Activated naive CD8-positive, alpha-beta T cell treated with anti-CD3 and anti-CD28 coated beads, Interleukin-2, amount 50 U/mL, for 16 hours (primary cell): ENCODE measurements around the gene SIVA1.
A peak's percentile ranks its signal among the peaks of the same experiment; 100 is the strongest.

Experiments
- DNase-seq: peaks from one replicate; pipeline ENCODE4 v3.0.0-alpha.2; 2020; ENCODE audit warnings: low read depth, low spot score

SIVA1 gene

DNA sequence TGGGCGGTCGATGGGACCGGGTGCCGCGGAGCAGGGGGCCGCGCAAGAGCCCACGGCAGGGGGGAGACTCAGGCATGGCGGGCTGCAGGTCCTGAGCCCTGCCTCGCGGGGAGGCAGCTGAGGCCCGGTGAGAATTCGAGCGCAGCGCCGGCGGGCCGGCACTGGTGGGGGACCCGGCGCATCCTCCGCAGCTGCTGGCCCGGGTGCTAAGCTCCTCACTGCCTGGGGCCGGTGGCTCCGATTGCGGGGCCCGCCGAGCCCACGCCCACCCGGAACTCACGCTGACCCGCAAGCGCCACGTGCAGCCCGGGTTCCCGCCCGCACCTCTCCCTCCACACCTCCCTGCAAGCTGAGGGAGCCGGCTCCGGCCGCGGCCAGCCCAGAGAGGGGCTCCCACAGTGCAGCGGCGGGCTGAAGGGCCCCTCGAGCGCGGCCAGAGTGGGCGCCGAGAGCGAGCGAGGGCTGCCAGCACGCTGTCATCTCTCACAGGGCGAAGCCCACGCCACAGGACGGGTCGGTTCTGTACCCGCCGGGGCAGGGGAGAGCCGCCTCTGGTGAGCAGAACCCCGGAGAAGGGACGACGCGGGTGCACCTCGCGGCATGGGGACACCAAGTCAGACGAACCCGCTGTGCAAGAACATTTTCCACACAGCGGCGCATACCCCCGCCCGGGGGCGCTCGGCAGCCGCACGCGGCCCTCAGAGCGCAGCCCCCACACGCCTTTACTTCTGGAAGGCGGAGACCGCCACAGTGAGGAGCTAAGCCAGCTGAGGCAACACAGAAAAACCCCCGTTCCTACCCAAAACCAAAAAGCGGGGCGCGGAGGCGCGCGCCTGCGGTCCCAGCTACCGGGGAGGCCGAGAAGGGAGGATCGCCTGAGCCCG lies 1.2 kb upstream of the SIVA1 start:
- DNase-seq, result no peak

- DNase-seq, result no peak
These were observed 568 bp upstream of the SIVA1 start for GRCh38 chr14:104752423-104752734.

- no peak for DNase-seq
These were observed 723 bp downstream of the SIVA1 start for GRCh38 chr14:104753528-104754212.

DNA sequence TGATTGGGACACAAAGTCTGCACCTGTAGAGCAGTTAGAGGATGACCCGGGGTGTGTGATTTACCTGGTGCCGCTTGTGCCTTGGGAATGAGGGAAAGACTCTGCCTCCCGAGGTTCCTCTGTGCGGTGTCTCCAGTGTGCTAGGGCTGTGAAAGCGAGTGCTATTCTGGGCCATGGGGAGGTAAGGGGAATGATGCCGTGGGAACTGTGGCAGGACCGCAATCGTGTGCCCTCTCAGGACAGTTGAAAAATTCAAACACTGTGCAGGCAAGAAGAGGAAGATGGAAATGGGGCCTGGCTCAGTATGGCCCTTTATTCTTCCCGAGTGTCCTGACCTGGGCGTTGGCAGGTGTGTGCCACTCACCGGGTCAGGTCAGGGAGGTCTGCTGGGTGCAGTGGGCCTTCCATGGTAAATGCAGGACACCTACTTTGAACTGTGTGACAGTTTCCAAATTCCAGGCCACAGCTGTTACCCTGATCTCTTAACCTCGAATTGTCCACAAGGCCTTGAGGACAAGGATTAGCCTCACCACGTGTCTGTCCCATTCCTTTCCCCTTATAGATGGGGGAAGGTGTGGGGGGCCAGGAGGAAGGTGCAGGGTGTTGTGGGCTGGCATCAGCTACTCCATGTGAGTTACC lies 1.4 kb downstream of the SIVA1 start:
- DNase-seq, result no peak

- no peak for DNase-seq
These were observed 2.7 kb downstream of the SIVA1 start for GRCh38 chr14:104755621-104756020.

GRCh38 chr14:104756477-104757237 lies 3.7 kb downstream of the SIVA1 start:
- no peak for DNase-seq

- DNase-seq, result no peak
These were observed 4.3 kb downstream of the SIVA1 start for GRCh38 chr14:104757238-104757585.

- DNase-seq, result no peak
These were observed 4.9 kb downstream of the SIVA1 start for GRCh38 chr14:104757681-104758392.

DNA sequence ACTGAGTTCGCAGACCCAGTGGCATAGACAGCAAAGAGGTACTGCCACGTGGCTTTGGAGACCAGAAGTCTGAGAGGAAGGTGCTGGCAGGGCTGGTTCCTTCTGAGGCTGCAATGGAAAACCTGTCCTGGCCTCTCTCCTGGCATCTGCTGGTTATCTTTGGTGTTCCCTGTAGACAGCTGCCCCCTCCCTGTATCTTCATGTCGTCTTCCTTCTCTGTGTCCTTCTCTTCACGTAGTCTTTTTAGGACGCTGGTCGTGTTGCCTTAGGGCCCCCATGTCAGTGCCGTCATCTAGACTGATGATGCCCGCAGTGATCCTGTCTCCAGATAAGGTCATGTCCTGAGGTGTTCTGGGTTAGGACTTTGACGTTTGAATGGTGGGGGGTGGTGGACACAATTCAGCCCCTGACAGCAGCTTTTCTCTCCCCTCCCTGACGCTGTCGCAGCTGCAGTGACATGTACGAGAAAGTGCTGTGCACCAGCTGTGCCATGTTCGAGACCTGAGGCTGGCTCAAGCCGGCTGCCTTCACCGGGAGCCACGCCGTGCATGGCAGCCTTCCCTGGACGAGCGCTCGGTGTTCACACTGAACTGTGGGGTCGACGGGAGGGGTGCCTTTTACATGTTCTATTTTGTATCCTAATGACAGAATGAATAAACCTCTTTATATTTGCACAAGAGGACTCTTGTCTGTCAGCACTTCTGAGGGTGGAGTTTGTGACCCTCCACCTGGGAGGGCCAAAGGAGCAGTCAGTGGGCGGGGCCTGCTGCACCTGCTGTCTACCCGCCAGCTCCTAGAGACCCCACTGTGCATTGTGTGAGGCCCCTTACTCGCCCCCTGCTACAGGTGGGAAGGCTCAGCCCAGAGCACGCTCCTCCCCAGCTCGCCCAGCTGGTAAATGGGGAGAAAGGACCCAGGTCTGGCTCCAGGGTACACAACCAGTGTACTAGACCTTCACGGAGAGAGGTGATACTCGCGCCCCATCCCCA lies 6.3 kb downstream of the SIVA1 start:
- no peak for DNase-seq

DNA sequence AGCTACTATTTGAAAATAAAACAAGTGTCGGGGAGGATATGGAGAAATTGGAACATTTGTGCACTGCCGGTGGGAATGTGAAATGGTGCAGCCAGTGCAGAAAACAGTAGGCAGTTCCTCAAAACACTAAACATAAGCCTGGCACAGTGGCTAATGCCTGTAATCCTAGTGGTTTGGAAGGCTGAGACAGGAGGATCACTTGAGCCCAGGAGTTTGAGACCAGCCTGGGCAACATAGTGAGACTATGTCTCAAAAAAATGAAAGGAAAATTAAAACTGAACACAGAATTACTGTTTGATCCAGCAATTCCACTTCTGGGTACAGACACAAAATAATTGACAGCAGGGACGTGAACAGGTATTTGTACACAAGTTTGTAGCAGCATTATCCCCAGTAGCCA lies 12.6 kb downstream of the SIVA1 start:
- DNase-seq, result no peak

DNA sequence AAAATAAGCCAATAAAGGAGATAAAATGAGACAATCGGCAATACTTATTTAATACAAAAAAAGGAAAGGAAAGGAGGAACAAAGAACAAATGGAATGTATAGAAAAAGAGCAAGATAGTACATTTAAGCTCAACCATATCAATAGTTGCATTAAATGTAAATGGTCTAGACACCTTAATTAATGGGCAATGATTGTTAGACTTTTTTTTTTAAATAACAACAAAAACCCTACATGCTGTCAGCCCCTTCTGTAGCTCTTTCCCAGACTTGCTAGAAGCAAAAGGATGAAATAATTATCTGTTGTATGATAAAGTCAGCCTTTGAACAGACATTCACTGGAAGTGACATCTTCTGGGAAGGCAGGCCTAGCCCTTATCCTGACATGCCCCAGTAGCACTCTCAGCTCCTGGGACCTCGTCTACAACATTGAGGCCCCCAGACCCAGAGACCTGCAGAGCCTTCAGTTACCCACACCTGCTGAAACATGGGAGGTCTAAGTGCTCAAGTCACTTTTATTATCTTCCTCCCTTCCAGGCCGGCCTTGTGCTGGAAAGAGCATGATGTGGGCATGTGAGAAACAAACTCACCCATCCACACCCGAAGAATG lies 13.4 kb downstream of the SIVA1 start:
- DNase-seq, result no peak

GRCh38 chr14:104766863-104767633 lies 14.1 kb downstream of the SIVA1 start:
- no peak for DNase-seq

- DNase-seq, result no peak
These were observed 14.6 kb downstream of the SIVA1 start for GRCh38 chr14:104767634-104767918.

DNA sequence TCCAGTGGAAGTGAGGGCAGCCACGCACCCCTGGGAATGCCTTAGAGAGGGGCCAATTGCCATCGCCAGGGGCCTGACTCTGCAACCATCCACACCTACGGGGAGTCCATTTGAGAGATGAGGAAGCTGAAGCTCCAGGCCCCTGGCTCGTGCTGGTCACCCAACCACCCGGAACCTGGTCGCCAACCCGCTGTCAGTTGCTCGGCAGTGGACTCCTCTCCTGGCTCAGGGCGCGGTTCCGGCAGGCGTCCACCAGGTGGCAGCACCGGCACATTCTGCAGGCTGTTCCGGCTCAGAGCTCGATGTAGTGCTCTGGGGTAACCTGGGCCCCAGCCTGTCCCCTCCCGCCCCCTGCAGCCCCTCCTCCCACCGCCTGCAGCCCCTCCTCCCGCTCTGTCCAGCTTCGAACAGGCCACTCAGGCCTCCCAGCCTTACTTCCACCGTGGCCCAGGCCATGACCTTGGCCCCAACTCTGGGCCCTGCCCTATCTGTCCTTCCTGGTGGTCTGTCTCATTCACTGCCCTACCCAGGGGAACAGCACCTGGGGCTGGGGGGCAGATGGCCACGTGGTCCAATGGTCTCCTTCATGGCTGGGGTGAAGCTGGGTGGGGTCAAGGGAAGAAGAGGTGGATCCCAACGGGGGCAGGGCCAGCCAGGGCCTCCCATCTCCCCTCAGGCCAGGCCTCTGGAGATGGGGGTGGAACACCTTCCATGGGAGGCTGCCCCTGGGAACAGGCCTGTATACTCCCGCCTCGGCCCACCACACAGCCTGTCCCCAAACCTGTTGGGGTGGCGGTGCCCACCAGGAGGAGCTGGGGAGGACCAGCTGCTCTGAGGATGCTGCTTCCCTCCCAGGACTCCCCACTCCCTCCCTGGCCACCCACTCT lies 15.7 kb downstream of the SIVA1 start:
- DNase-seq, result peak; percentile 80

DNA sequence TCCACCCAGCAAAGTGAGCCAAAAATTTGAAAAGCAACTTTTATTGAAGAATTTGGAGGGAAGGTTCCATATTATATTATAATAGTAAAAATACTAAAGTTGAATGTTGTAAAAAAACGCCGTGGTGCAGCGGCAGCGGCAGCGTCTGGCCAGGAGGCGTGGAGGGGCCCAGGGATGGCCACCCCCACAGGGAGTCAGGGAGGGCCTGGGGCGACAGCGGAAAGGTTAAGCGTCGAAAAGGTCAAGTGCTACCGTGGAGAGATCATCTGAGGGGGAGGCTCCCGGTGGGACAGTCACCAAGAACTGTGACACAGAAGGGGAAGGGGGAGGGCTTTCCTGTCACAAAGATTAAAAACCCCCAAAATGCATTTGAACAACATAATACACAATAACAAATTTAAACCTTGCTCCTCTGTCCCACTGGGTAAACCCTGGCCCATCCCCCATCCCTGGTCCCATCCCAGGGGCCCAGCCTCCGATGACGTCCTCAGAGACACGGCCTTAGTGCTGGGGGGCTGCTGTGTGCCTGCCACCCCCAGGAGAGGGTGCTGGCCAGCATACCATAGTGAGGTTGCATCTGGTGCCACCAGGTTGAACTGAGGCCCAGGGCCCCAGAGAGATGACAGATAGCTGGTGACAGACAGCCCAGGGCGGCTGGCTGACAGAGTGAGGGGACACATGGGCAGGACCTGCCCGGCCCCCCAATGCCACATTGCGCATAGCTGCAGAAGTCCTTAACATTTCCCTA lies 16.6 kb downstream of the SIVA1 start:
- DNase-seq, result no peak

- no peak for DNase-seq
These were observed 17.2 kb downstream of the SIVA1 start for GRCh38 chr14:104770072-104770579.

DNA sequence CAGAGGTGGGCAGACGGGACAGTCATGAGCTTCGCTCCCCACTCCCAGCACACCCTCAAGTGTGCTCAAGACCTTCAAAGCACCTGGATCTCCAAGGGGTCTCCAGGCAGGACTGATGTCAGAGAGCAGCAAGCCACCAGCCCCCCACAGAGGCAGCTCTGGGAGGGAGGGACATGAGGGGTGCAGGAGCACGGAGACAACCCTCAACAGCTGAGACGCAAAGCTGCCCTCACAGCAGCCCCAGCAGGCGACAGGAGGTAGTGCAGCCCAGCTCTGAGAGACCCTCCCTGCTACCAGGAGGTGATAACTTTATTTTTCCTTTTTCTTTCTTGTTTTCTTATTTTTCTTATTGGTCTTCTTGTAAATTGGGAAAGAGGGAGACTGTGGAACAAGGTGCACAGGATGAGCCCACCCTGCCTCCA lies 17.9 kb downstream of the SIVA1 start:
- no peak for DNase-seq
